HAP-1 (cell line): ENCODE measurements around the gene ZIC3.
"Not testable (repeated sequence)": the region's sequence is repeated elsewhere in the genome, so short reads cannot be mapped to it uniquely, and the experiment has no call there.

Experiments
- DNase-seq, 2 experiments: peaks; one replicate each; pipeline ENCODE4 v3.0.0-alpha.2; 2016 to 2020; ENCODE audit warnings: low spot score in 2 of 2
- H3K27me3 ChIP-seq: fragments of 250-450 bp; sonication (Bioruptor Pico); 2 replicates; pipeline ENCODE4 v1.5.1; 2020; ENCODE audit warnings: low read depth, mild to moderate bottlenecking, moderate library complexity
- H3K36me3 ChIP-seq: fragments of 250-450 bp; sonication (Bioruptor Pico); replicated peaks from 2 replicates; pipeline ENCODE4 v1.5.1; 2020; ENCODE audit warnings: mild to moderate bottlenecking
- H3K4me1 ChIP-seq: fragments of 250-450 bp; sonication (Bioruptor Pico); 2 replicates; pipeline ENCODE4 v1.5.1; 2020; ENCODE audit warnings: mild to moderate bottlenecking
- H3K4me3 ChIP-seq: fragments of 250-450 bp; sonication (Bioruptor Pico); 2 replicates; pipeline ENCODE4 v1.5.1; 2020; ENCODE audit warnings: mild to moderate bottlenecking, moderate library complexity
- H3K9me3 ChIP-seq: fragments of 250-450 bp; sonication (Bioruptor Pico); 2 replicates; pipeline ENCODE4 v1.5.1; 2020; ENCODE audit warnings: mild to moderate bottlenecking, moderate library complexity
- in situ Hi-C: fragments of 300-500 bp; cut with MboI; formaldehyde crosslinking; loops from 3 replicates; pipeline ENCODE4 v1.14.3; 2020; ENCODE audit warnings: low sequenced_read_pairs, inconsistent platforms, mixed read lengths

ZIC3 gene

DNA sequence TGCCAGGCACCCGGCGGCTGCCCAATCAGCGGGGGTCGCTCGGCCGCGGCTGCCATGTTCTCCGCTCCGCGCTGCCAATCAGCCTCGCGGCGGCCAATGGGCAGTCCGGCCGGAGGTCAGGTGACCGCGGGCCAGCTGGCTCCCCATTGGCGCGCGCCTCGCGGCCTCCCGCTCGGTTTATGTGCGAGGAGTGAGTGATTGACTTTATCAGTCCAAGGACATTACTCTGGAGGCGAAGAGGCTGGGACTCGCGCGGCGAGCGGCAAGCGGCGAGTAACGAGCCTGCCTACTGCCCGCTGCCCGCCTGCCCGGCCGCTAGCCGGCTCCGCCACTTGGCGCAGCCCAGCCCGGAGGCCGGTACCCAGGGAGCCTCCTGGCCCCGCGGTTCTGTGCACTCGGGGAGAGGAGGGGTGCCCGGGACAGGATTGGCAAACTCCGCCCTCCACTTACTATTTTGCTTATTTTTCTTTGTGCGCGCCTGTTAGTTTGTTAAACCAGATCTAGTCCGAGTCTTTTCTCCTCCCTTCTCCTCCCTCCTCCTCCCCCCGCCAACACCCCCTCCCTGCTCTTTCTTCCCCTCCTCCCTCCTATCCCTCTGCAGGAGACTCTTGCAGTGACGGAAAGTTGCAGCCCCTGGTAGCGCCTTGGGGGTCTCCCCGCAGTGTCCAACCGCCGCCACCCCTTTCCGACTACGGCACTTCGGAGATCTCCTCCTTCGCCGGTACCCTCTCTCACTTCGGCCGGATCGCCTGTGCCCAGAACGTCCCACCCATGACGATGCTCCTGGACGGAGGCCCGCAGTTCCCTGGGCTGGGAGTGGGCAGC lies at the start of gene ZIC3:
Gene ZIC3 (plus strand): TSS at position 207 of the 825 bp plus-strand sequence. CDS start 565 bp downstream, at position 772.
- in situ Hi-C loops: no loop called here
- Histone ChIP-seq H3K4me1 (peaks cover 22% of the 10 kb centered on the region), H3K36me3 (no peaks in the 10 kb centered on the region), H3K4me3 (no peak within 1 kb of the TSS), H3K9me3 (no peaks in the 10 kb centered on the region), H3K27me3 (no peaks in the 10 kb centered on the region)
- DNase-seq: no peak

DNA sequence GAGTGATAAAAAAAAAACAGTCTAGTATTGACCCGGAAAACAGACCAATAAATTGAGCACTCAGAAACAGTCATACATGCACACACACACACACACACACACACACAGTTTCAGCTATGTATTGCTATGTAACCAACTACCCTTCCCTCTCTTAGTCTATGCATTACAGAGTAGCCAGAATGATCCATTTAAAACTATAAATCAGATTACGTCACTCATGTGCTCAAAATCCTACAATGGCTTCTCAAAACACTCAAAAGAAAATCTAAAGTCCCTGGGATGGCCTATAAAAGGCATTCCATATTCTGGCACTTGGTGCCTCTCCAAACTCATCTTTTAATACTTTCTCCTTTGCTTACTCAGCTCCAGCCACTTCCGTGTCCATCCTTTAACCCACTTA lies 46.5 kb upstream of the ZIC3 start:
- Histone ChIP-seq H3K4me3 (no peak overlapping the region), H3K4me1 (no peaks in the 10 kb centered on the region), H3K27me3 (0 out of 2 replicates have a peak, but pooled peaks cover 3% of the 10 kb centered on the region), H3K36me3 (no peaks in the 10 kb centered on the region), H3K9me3 (no peaks in the 10 kb centered on the region)
- DNase-seq: no peak
- in situ Hi-C loops: no loop called here

DNA sequence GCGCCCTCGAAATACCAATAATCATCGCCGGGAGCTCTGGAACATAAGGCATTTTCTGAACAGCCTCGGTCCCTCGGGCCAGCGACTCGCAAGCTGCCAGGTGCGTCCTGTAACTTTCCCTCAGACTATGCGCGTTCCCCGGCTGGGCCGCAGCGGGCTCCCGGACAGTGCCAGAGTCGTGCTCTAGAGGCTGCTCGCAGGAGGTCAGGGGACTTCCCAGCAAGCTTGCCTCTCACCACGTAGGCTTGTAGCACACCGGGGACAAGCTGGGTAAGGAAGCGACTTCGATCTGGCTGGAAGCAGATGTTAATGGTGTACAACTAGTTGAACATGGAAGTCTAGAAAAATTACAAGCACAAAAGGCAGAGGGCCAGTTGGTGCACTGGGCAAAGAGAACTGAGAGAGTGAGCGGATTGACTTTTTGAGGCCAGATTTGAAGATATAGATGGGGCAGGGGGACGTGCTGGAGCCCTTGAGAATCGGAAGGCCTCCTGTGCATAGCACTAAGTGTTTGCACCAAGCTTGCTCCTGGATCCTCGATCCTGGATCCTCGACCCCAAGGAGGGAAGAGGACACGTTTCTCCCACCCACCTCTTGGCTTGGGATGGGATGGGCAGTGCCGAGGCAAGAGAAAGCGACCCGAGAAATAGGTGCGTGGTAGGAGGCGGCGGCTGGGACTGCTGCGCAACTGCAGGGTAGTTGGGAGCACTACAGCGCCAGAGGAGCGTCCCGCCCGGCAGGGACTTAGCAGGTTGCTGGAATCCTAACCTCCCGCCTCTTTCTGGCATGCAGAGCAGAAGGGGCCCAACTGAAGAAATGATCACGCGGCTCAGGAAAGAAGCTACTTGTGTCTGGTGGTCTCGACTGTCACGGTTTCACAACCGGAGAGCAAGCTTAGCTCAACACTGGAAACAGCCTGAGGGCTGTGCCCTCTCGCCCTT lies 19.9 kb upstream of the ZIC3 start:
- no peaks in the 10 kb centered on the region for H3K27me3 ChIP-seq
- no peaks in the 10 kb centered on the region for H3K36me3 ChIP-seq
- no peaks in the 10 kb centered on the region for H3K9me3 ChIP-seq
- no peak overlapping the region for H3K4me3 ChIP-seq
- peaks cover 9% of the 10 kb centered on the region for H3K4me1 ChIP-seq
- in situ Hi-C loops: no loop called here
- DNase-seq: no peak

DNA sequence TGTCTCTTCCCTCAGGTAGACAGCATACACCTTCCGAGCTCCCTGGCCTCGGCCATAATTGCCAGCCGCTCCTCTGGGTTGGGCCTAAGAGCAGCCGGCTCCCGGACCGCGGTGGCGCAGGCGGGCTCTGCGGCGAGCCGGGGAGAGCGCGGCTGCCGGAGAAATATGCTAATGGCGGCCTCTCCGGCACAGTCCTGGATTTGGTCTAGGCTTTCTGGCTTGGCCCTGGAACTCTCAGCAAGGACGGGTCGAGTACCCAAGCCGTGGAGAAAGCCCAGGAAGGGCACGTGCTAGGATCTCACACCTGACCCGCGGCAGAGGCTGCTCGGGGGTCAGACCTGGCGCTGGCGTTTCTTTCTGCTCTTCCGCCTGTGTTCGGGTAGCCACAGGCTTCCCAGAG lies 18.6 kb upstream of the ZIC3 start:
- H3K9me3 ChIP-seq: no peaks in the 10 kb centered on the region
- H3K4me1 ChIP-seq: no peaks in the 10 kb centered on the region
- in situ Hi-C loops: no loop called here
- H3K4me3 ChIP-seq: no peak overlapping the region
- H3K27me3 ChIP-seq: no peaks in the 10 kb centered on the region
- DNase-seq: no peak
- no peaks in the 10 kb centered on the region for H3K36me3 ChIP-seq

DNA sequence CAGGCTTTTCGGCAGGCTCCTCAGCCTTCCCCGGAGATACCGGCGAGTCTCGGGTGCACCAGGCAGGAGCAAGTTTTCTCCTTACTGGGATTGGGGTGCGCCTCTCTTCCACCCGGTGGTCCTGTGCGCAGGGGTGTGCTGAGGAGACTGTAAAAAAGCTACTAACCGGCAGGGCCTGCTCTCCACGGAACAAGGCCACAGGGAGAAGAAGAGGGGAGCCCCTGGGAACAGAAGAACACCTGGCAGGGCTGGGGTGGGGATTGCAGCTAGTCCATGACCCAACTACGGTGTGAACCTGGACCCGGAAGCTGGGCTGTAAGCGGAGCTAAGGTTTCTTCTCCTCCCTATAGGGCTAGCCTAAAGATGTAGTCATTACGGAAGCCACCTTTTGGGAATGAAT lies 17.7 kb upstream of the ZIC3 start:
- no peaks in the 10 kb centered on the region for H3K36me3 ChIP-seq
- no peaks in the 10 kb centered on the region for H3K4me1 ChIP-seq
- no peak for DNase-seq
- H3K27me3 ChIP-seq: no peaks in the 10 kb centered on the region
- H3K4me3 ChIP-seq: no peak overlapping the region
- H3K9me3 ChIP-seq: no peaks in the 10 kb centered on the region
- in situ Hi-C loops: no loop called here

DNA sequence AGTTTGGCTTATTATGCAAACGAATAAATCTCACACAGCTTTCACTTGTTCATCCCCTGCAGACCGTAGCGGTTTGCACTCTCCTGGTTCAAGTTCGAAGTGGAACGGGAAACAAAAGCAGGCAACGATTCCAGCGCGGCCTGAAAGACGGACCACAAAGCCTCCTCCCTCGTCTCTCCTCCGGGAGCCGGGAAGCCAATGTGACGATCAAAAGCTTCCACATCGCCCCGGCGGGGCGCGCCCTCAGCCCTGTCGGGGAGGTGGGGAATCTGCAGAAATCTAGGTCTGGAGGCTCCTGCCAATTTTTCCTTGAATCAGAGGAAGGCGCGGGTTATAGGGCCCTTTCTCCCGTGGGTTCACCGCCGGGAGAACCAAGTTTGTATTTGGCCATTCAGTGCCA lies 16.9 kb upstream of the ZIC3 start:
- H3K4me3 ChIP-seq: no peak overlapping the region
- H3K4me1 ChIP-seq: no peaks in the 10 kb centered on the region
- in situ Hi-C loops: no loop called here
- no peaks in the 10 kb centered on the region for H3K9me3 ChIP-seq
- H3K36me3 ChIP-seq: no peaks in the 10 kb centered on the region
- no peak for DNase-seq
- no peaks in the 10 kb centered on the region for H3K27me3 ChIP-seq

DNA sequence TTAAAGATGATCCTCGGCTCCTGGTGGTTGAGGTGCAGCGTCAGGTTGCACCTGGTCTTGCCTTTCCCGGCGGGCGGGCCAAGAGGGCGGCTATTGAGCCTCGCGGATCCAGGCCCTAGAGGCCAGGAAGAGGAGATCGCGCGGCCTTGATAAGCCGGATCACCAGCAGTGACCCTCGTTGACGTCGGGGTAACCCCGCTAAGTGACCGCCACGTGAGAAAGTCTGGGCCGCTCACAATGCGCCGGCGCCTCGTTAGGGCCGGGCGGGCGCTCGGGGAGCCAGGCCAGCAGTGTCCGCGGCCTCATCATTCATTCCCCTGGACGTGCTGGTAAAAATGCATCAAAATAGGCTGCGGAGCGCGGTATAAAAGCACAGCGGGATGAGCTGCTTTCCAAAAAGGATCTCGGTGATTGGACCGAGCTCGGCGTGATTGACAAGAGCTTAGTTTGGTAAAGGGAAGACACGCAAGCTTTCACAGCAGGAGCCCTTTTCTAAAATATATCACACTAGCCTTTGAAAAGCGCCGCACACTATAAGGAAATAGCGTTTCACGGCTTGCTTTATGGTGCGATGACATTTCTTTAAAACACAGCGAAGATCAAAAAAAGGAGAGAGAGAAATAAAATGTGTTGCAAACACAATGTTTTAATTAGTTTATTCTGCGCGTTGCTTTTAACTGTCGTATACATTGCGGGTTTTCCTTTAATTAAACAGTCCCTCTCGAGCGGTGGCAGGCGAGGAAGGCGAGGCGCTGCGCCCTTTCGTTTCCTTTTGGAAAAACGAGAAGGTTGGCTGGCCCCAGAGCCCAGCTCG lies 15.9 kb upstream of the ZIC3 start:
- H3K9me3 ChIP-seq: no peaks in the 10 kb centered on the region
- in situ Hi-C loops: no loop called here

DNA sequence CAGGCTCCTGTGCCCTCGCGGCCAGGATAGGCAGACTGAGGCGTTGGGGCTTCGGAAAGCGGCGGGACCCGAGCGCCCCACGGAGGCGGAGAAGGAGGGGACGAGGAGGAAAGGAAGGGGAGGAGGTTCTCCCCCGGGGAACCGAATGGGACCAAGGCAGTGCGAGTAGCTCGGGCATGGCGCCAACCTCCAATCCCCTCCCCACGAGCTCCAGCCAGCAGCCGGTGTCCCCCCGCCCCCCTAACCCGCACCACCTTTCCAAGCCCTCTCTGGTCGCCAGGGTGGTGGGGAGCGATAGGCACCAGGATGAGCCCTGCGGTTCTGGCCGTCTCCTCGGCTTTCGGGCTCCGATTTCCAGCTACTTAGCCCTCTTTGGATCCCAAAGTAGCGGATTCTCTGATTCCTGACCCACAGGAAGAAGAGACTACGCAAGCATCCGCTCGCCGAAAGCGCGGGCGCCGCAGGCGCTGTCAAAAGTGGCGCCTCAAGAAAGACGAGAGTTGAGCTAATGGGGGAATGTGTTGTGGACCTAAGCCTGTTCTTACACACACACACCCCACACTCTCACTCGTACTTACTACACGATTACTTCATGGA lies 15.2 kb upstream of the ZIC3 start:
- no peaks in the 10 kb centered on the region for H3K4me1 ChIP-seq
- H3K36me3 ChIP-seq: no peaks in the 10 kb centered on the region
- H3K27me3 ChIP-seq: no peaks in the 10 kb centered on the region
- no peak overlapping the region for H3K4me3 ChIP-seq
- H3K9me3 ChIP-seq: no peaks in the 10 kb centered on the region
- DNase-seq: no peak
- in situ Hi-C loops: no loop called here

More for the DNA sequence above, 15.9 kb upstream of the ZIC3 start:
- Histone ChIP-seq H3K4me1 (no peaks in the 10 kb centered on the region), H3K27me3 (no peaks in the 10 kb centered on the region), H3K36me3 (no peaks in the 10 kb centered on the region), H3K4me3 (no peak overlapping the region)
- DNase-seq: no peak

DNA sequence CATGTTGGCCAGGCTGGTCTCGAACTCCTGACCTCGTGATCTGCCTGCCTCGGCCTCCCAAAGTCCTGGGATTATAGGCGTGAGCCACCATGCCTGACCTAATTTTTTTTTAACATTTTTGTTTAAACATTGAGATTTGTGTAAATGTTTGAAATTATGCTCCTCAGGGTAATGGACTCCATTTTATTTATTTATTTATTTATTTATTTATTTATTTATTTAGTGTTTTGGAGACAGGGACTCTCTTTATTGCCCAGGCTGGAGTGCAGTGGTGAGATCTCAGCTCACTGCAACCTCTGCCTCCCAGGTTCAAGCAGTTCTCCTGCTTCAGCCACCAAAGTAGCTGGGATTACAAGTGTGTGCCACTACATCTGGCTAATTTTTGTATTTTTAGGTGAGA lies 13.8 kb upstream of the ZIC3 start:
- H3K36me3 ChIP-seq, in situ Hi-C loops, H3K9me3 ChIP-seq, DNase-seq, H3K4me3 ChIP-seq, H3K27me3 ChIP-seq, H3K4me1 ChIP-seq: not testable (repeated sequence)

DNA sequence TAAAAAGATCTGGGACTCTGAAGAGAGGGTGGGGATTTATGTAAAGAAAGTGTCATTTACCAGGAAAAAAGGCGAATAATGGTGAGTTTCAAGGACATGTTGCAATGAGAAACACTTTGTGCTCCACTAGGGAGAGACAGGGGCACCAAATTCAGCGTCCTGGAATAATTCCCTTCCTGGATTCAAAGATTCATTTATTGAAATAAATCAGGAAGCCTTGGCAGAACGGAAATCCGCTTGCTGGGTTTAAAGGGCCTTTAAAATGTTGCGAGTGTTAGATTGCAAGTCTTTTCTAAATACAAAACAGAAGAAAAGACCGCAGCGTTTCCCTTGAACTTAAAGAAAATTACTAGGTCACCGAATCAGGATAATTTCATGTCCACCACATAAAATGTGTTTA lies 3.8 kb upstream of the ZIC3 start:
- Histone ChIP-seq H3K4me1 (peaks cover 18% of the 10 kb centered on the region), H3K4me3 (no peak overlapping the region), H3K9me3 (no peaks in the 10 kb centered on the region), H3K27me3 (no peaks in the 10 kb centered on the region), H3K36me3 (no peaks in the 10 kb centered on the region)
- peak; percentile 33 to 88 for DNase-seq
- in situ Hi-C loops: no loop called here

DNA sequence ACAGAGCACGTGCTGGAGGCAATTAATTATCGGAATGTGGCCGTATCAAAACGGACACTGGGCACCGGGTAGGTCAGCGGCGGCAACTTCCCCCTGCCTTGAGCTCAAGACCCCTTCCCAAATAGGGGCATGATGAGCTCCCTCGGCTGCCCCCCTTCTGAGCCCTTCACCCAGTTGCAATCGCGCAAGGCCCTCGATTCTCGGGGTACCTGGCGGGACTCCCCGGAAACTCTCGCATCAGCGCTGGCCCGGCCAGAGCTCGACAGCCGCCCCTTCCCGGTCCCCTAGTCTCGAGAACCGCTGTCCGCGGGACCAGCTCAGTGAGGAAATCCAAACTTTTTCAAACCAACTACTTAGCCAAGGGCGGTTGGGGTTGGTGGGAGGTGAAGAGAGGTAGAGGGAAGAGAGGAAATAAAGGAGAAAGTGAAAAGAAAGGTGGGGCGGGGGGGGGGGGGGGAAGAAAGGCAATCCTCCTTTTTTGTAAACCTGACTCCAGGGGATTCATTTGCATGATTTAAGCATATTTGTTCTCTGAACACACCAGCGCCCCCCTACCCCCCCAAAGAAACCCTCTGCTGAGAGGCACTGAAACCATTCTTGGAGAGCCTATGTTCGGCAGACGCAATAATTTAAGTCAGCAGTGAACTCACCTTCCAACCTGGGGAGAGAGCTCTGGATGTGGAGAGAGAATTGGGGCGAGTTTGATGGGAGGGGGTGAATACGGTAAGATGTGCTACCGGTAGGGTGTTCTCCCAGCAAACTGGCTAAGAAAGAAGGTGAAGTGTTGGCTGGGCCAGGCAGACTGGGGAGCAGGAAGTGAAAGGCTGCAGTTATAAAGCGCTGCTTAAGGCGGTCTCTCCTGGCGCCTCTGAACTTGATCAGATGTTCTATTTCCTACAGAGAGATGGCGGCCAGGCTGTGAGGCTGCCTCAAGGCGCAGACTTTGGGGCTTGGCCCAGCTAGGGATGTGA lies 2.0 kb upstream of the ZIC3 start:
- Histone ChIP-seq H3K36me3 (no peaks in the 10 kb centered on the region), H3K4me3 (no peak overlapping the region), H3K9me3 (no peaks in the 10 kb centered on the region), H3K27me3 (no peaks in the 10 kb centered on the region), H3K4me1 (peaks cover 18% of the 10 kb centered on the region)
- no peak for DNase-seq
- in situ Hi-C loops: no loop called here

DNA sequence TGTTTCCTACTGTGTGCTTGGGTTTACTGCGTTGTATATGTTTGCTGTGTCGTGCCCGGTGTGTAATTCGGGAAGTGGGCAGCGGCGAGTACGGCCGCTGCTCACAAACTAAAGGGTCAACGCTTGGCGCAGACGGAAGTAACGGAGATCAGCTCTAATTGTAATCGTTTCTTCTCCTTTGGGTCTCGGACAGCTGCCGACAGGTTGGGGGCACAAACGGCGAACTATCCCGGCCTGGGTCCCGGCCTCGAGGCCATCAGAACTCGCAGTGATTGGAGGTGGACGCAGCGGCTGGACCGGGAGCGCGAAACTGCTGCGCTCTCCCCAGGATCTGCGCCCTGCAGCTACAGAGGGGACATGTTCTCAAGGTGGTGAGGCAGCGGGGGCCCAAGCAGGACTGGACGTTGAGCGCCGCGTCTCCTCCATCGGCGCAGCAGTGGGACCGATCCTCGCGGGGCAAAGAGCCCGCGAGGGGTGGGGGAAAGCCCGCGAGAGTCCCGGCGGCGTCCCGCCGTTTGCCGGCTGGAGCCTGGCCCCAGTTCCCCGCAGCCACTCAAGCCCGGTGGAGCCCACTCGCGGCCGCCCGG lies 516 bp upstream of the ZIC3 start:
- Histone ChIP-seq H3K27me3 (no peaks in the 10 kb centered on the region), H3K4me1 (peaks cover 23% of the 10 kb centered on the region), H3K36me3 (no peaks in the 10 kb centered on the region), H3K9me3 (no peaks in the 10 kb centered on the region), H3K4me3 (no peak overlapping the region)
- in situ Hi-C loops: no loop called here
- DNase-seq: no peak
